ENCODE results near the gene ECE1. TPM values are rescaled to one million over a fixed set of nuclear protein-coding genes. Genes with fewer than 3 reads are reported as not detected.
"Not testable (repeated sequence)": the region's sequence is repeated elsewhere in the genome, so short reads cannot be mapped to it uniquely, and the experiment has no call there.

Gene ECE1
- total RNA-seq, 4 donors from 2014 or later = 68.3 to 94.7 (median 69.9) TPM

DNA sequence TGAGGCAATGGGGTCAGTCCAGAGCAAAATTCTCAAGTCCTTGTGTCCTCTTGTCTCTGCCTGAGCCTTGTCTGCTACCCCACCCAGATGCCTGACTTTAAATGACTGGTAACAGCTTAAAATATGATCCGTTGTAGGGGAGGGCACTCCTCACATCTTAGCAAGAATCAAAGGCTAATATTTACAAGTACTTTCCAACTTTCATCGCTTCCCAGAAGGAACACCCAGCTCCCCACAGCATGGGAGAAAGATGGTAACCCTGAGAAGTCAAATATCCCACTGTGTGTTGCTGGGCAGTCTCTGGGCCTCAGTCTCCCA lies 5.2 kb downstream of the ECE1 start:
- TF ChIP-seq, protein P1, sequence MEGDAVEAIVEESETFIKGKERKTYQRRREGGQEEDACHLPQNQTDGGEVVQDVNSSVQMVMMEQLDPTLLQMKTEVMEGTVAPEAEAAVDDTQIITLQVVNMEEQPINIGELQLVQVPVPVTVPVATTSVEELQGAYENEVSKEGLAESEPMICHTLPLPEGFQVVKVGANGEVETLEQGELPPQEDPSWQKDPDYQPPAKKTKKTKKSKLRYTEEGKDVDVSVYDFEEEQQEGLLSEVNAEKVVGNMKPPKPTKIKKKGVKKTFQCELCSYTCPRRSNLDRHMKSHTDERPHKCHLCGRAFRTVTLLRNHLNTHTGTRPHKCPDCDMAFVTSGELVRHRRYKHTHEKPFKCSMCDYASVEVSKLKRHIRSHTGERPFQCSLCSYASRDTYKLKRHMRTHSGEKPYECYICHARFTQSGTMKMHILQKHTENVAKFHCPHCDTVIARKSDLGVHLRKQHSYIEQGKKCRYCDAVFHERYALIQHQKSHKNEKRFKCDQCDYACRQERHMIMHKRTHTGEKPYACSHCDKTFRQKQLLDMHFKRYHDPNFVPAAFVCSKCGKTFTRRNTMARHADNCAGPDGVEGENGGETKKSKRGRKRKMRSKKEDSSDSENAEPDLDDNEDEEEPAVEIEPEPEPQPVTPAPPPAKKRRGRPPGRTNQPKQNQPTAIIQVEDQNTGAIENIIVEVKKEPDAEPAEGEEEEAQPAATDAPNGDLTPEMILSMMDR (IDR thresholded peaks at IDR 0.05) = no peak
- no peak for TF ChIP-seq POLR2A (IDR thresholded peaks at IDR 0.05)
- no peak for TF ChIP-seq EP300 (IDR thresholded peaks at IDR 0.05)
- no peak for TF ChIP-seq POLR2AphosphoS5 (IDR thresholded peaks at IDR 0.05)
- WGBS, 2 donors (ENCODE audit: low coverage in 1 of 2) = no CpG with 5 or more reads among the region's 2 CpGs
- Histone ChIP-seq H3K4me1 (peaks cover 0 to 36% (median 9%) of the 10 kb centered on the region in 3 donors), H3K27me3 (no peaks in the 10 kb centered on the region), H3K9me3 (no peaks in the 10 kb centered on the region), H3K27ac (peak overlapping the region in 1 of 4 donors; percentile 2), H3K4me3 (no peak overlapping the region), H3K36me3 (peaks cover 0 to 16% of the 10 kb centered on the region in 2 donors)
- ATAC-seq = no peak

DNA sequence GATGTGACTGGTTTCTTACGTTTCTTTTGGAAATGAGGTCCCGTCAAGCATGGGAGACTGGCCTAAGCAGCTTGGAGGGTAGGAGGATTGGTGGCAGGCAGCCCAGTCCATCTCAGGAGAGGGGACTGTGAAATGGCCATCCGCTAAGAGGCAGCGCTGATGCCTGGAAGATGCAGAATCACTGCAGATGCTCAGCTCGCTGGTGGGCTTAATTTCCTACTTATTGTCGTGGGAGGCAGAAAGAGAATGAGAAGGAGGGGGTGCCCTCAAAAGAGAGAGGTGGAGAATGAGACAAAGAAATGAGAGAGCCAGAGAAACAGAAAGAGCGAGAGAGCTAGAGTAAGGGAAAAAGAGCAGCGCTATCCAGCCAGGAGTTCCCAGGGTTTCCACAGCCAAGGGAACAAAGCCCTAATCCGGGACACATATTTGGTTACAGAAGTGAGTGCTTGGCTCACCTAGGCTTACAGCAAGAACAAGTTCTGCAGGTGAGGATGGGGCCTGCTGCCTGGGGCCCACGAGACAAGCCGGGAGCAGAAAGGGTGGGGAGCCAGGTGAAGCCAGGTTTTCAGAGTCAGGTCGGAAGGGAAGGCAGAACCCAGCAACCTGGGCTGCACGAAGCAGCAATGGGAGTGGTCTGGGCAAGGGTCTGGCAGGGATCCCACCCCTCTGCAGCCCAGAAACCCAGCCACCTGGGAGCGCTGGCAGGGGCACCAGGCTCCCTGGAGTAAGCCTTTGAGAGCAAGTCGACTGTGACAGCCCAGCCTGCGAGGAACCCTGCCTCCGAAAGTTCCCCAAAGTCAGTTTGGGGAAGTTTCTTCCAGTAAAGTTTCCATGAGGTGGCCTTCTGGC lies 5.8 kb downstream of the ECE1 start:
- Histone ChIP-seq H3K9me3 (no peaks in the 10 kb centered on the region), H3K27me3 (no peaks in the 10 kb centered on the region), H3K27ac (peak overlapping the region in 1 of 4 donors; percentile 2), H3K36me3 (peaks cover 0 to 19% of the 10 kb centered on the region in 2 donors), H3K4me1 (peaks cover 0 to 36% (median 14%) of the 10 kb centered on the region in 3 donors), H3K4me3 (no peak overlapping the region)
- WGBS, 2 donors (ENCODE audit: low coverage in 1 of 2) = 85 to 92% methylated on average over 6 to 8 of the region's 17 CpGs
- TF ChIP-seq POLR2A (IDR thresholded peaks at IDR 0.05) = no peak
- TF ChIP-seq EP300 (IDR thresholded peaks at IDR 0.05) = no peak
- TF ChIP-seq, protein P1 (IDR thresholded peaks at IDR 0.05) = no peak
- TF ChIP-seq POLR2AphosphoS5 (IDR thresholded peaks at IDR 0.05) = no peak
- ATAC-seq = no peak

DNA sequence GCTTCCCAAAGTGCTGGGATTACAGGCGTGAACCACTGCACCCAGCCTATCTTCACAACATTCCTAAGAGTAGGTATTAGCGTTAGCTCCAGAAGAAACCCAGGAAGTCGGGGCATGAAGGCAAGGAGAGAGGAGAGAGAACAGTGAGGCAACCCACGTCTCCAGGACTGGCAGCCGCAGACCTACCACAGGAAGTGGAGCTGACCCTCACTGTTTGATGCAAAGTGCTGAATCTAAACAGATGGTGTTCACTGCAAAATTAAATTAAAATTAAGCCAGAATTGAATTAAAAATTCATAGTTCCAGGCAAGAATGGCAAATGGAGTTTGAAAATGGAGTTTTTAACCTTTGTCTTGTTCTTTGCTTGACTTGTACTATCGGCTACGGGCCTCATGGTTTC lies 6.7 kb downstream of the ECE1 start:
- TF ChIP-seq POLR2AphosphoS5 (IDR thresholded peaks at IDR 0.05) = no peak
- no peak for TF ChIP-seq EP300 (IDR thresholded peaks at IDR 0.05)
- TF ChIP-seq, protein P1 (IDR thresholded peaks at IDR 0.05) = no peak
- TF ChIP-seq POLR2A (IDR thresholded peaks at IDR 0.05) = no peak
- Histone ChIP-seq H3K4me1 (peaks cover 0 to 36% (median 11%) of the 10 kb centered on the region in 3 donors), H3K9me3 (no peaks in the 10 kb centered on the region), H3K27ac (no peak overlapping the region), H3K36me3 (peaks cover 0 to 28% of the 10 kb centered on the region in 2 donors), H3K27me3 (no peaks in the 10 kb centered on the region), H3K4me3 (no peak overlapping the region)
- WGBS, 2 donors (ENCODE audit: low coverage in 1 of 2) = 85 to 89% methylated on average over 6 to 7 of the region's 7 CpGs
- no peak for ATAC-seq

DNA sequence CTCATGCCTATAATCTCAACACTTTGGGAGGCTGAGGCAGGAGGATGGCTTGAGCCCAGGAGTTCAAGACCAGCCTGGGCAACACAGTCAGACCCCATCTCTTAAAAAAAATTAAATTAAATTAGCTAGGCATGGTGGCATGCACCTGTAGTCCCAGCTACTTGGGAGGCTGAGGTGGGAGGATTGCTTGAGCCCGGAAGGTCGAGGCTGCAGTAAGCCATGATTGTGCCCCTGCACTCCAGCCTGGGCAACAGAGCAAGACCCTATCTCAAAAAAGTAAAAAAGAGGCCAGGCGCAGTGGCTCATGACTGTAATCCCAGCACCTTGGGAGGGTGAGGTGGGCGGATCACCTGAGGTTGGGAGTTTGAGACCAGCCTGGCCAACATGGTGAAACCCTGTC lies 8.2 kb downstream of the ECE1 start:
- 100% methylated on average over 2 to 3 of the region's 4 CpGs for WGBS, 2 donors (ENCODE audit: low coverage in 1 of 2)
- H3K4me3 ChIP-seq, H3K27me3 ChIP-seq, H3K9me3 ChIP-seq, ATAC-seq: not testable (repeated sequence)
- Histone ChIP-seq H3K4me1 (peaks cover 0 to 49% (median 20%) of the 10 kb centered on the region in 3 donors), H3K27ac (peak overlapping the region in 2 of 4 donors; percentile 70 to 79), H3K36me3 (peaks cover 0 to 33% of the 10 kb centered on the region in 2 donors)

DNA sequence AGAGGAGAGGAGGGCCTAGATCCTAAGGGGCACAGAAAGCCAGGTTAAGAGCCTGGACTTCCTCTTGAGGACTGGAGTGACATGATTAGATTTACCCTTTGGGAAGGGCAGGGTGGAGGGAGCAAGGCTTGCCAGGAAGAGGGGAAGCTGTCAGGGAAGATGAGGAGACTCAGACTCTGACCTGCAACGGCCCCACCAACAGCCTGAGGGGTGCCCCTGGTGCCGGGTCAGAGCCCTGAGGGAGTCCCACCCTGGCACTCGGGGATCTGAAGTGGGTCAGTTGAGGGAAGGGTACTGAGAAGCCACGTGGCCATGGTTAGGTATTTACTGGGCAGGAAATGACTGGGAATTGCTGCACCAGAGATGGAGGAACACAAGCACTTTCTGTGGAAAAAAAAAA lies 9.8 kb downstream of the ECE1 start:
- Histone ChIP-seq H3K27ac (peak overlapping the region in 3 of 4 donors; percentile 69 to 79 (median 70)), H3K9me3 (no peaks in the 10 kb centered on the region), H3K4me3 (no peak overlapping the region), H3K4me1 (peaks cover 0 to 63% (median 21%) of the 10 kb centered on the region in 3 donors), H3K27me3 (no peaks in the 10 kb centered on the region), H3K36me3 (peaks cover 0 to 43% of the 10 kb centered on the region in 2 donors)
- TF ChIP-seq POLR2AphosphoS5 (IDR thresholded peaks at IDR 0.05) = no peak
- no peak for TF ChIP-seq EP300 (IDR thresholded peaks at IDR 0.05)
- TF ChIP-seq, protein P1 (IDR thresholded peaks at IDR 0.05) = no peak
- TF ChIP-seq POLR2A (IDR thresholded peaks at IDR 0.05) = no peak
- peak; percentile 17 for ATAC-seq
- 72 to 83% methylated on average over 1 to 3 of the region's 4 CpGs for WGBS, 2 donors (ENCODE audit: low coverage in 1 of 2)
